GM23248 (cell line): ENCODE data around the gene CSTF2T.

Experiments
- EZH2 ChIP-seq: fragments of 200-600 bp; sonication (generic); IDR thresholded peaks from 2 replicates; pipeline ENCODE4 v1.6.1; 2018; ENCODE audit warnings: antibody characterized with exemption, mild to moderate bottlenecking; ENCODE audit not compliant: insufficient read depth, poor library complexity, severe bottlenecking
- EZH2phosphoT487 ChIP-seq: fragments of 200-600 bp; sonication (generic); IDR thresholded peaks from 2 replicates; pipeline ENCODE4 v1.6.1; 2018; ENCODE audit warnings: antibody characterized with exemption, moderate library complexity, mild to moderate bottlenecking, low read depth; ENCODE audit not compliant: insufficient read depth

GRCh38 chr10:51694086-51694768 lies 5.2 kb downstream of the CSTF2T start:
- no peak for TF ChIP-seq EZH2
- no peak for TF ChIP-seq EZH2phosphoT487
